Breast epithelium (tissue), 3 donors: ENCODE results near the gene ARNT2.

ENCODE experiments used
- CTCF ChIP-seq, 3 donors: fragments of 450-650 bp; IDR thresholded peaks; one replicate each; pipeline ENCODE4 v1.5.1; 2016 to 2017; ENCODE audit warnings: antibody characterized with exemption in 3 of 3, mild to moderate bottlenecking in 3 of 3, moderate library complexity in 3 of 3
- POLR2A ChIP-seq: fragments of 450-650 bp; IDR thresholded peaks from one replicate; pipeline ENCODE4 v1.6.1; 2016; ENCODE audit warnings: antibody characterized with exemption, mild to moderate bottlenecking, moderate library complexity

GRCh38 chr15:80402339-80402738 is 1.8 kb upstream of the ARNT2 start:
- TF ChIP-seq POLR2A (no peak), CTCF (IDR thresholded peaks at IDR 0.05) (no peak)
